ENCODE measurements around the gene SLC43A1.
"Not testable (repeated sequence)": the region's sequence is repeated elsewhere in the genome, so short reads cannot be mapped to it uniquely, and the experiment has no call there.

The SLC43A1 gene

GRCh38 chr11:57515332-57516060 lies at the start of gene SLC43A1:
Gene SLC43A1 (minus strand): TSS chr11:57515702. CDS start chr11:57514111, 1,591 bp downstream.
- peak in 1 of 2 donors; percentile 19 for DNase-seq (ENCODE audit: low read depth in 2 of 2)

- no peak for DNase-seq (ENCODE audit: low read depth in 2 of 2)
Measured at GRCh38 chr11:57562596-57562995, 47.1 kb upstream of the SLC43A1 start.

- DNase-seq (ENCODE audit: low read depth in 2 of 2) = no peak
Measured at GRCh38 chr11:57560146-57560545, 44.6 kb upstream of the SLC43A1 start.

- DNase-seq (ENCODE audit: low read depth in 2 of 2) = no peak
Measured at GRCh38 chr11:57556041-57556440, 40.5 kb upstream of the SLC43A1 start.

- no peak for DNase-seq (ENCODE audit: low read depth in 2 of 2)
Measured at GRCh38 chr11:57555393-57555792, 39.9 kb upstream of the SLC43A1 start.

GRCh38 chr11:57552479-57552878 lies 37.0 kb upstream of the SLC43A1 start:
- DNase-seq (ENCODE audit: low read depth in 2 of 2) = no peak

- DNase-seq (ENCODE audit: low read depth in 2 of 2) = no peak
Measured at GRCh38 chr11:57551941-57552340, 36.4 kb upstream of the SLC43A1 start.

- no peak for DNase-seq (ENCODE audit: low read depth in 2 of 2)
Measured at GRCh38 chr11:57549983-57550382, 34.5 kb upstream of the SLC43A1 start.

- no peak for DNase-seq (ENCODE audit: low read depth in 2 of 2)
Measured at GRCh38 chr11:57547854-57548377, 32.4 kb upstream of the SLC43A1 start.

- no peak for DNase-seq (ENCODE audit: low read depth in 2 of 2)
Measured at GRCh38 chr11:57546869-57547475, 31.5 kb upstream of the SLC43A1 start.

GRCh38 chr11:57546451-57546850 lies 30.9 kb upstream of the SLC43A1 start:
- DNase-seq (ENCODE audit: low read depth in 2 of 2) = no peak

GRCh38 chr11:57545883-57546282 lies 30.4 kb upstream of the SLC43A1 start:
- DNase-seq (ENCODE audit: low read depth in 2 of 2) = no peak

- no peak for DNase-seq (ENCODE audit: low read depth in 2 of 2)
Measured at GRCh38 chr11:57544566-57544965, 29.1 kb upstream of the SLC43A1 start.

GRCh38 chr11:57543593-57543992 lies 28.1 kb upstream of the SLC43A1 start:
- DNase-seq (ENCODE audit: low read depth in 2 of 2) = no peak

GRCh38 chr11:57542582-57542981 lies 27.1 kb upstream of the SLC43A1 start:
- no peak for DNase-seq (ENCODE audit: low read depth in 2 of 2)

- DNase-seq (ENCODE audit: low read depth in 2 of 2) = no peak
Measured at GRCh38 chr11:57541169-57541568, 25.7 kb upstream of the SLC43A1 start.

GRCh38 chr11:57539342-57539741 lies 23.8 kb upstream of the SLC43A1 start:
- DNase-seq (ENCODE audit: low read depth in 2 of 2) = no peak

- no peak for DNase-seq (ENCODE audit: low read depth in 2 of 2)
Measured at GRCh38 chr11:57536947-57537619, 21.6 kb upstream of the SLC43A1 start, which contains the start of gene SMTNL1. Gene SMTNL1 (plus strand): TSS chr11:57537595. CDS start chr11:57542643, 5,048 bp downstream.

- DNase-seq (ENCODE audit: low read depth in 2 of 2) = not testable (repeated sequence)
Measured at GRCh38 chr11:57534449-57534848, 18.9 kb upstream of the SLC43A1 start.

GRCh38 chr11:57530596-57531507 lies 15.3 kb upstream of the SLC43A1 start, which contains the start of gene TIMM10:
Gene TIMM10 (minus strand): TSS chr11:57530754. CDS start chr11:57530189, 565 bp downstream.
- peak; percentile 90 to 93 for DNase-seq (ENCODE audit: low read depth in 2 of 2)

GRCh38 chr11:57530215-57530595 lies 14.7 kb upstream of the SLC43A1 start:
- DNase-seq (ENCODE audit: low read depth in 2 of 2) = peak in 1 of 2 donors; percentile 4
